HG03439 (cell line): ENCODE data around the gene DIPK1A.
A peak's percentile ranks its signal among the peaks of the same experiment; 100 is the strongest.

Experiments
- ATAC-seq: cut with Tn5 transposase; IDR thresholded peaks from one replicate; pipeline ENCODE4 v1.9.1; 2021; ENCODE audit warnings: mild to moderate bottlenecking, moderate library complexity; ENCODE audit not compliant: unreplicated experiment

Gene DIPK1A

GRCh38 chr1:92961131-92961895, at the start of gene DIPK1A:
TSS of gene DIPK1A (minus strand) at chr1:92961462. CDS start at chr1:92961429, 33 bp downstream.
- peak; percentile 33 for ATAC-seq

DNA sequence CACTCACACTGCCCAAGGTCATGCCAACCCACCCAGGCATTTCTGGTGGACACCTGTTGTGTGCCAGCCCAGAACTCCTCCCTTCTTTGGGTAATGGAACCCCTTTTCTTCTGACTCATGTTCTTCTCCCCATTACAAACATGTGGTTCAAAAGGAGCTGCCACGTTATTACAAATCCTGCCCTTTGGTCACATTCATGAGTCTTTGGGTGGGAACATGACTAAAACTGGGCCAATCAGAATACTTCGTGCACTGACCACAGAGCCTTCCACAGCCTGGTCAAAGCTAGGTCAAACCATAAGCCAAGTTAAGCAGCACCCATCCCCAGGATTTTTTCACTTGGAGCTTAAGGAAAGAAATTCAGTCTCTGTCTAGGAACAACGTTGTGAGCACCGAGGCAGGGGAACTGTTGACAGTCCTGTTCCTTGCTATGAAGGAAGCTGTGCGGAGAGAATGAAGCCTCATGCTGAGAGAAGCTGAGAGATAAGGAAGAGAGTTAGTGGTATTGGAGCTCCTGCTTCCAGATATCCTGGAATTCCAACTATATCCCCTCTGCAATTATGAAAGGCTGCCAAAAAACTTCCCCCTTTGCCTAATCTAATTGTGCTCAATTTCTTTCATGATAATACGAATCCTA, 46.8 kb upstream of the DIPK1A start:
- ATAC-seq = no peak

DNA sequence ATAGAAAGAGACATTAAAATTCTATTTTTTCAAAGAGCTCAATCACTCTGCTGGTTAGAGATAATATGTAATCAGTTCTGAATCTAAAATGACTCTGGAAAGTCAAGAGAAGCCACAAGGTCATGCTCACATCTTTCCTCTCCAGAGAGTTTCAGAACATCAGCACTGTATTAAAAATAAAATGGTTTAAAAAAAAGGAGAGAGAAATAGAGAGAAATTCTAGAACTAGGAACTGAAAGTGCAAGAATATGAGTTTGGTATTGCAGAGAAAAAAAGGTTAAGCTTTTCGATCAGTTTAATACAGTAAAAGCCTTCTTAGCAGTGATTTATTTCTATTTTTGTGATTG, 44.0 kb upstream of the DIPK1A start:
- no peak for ATAC-seq

DNA sequence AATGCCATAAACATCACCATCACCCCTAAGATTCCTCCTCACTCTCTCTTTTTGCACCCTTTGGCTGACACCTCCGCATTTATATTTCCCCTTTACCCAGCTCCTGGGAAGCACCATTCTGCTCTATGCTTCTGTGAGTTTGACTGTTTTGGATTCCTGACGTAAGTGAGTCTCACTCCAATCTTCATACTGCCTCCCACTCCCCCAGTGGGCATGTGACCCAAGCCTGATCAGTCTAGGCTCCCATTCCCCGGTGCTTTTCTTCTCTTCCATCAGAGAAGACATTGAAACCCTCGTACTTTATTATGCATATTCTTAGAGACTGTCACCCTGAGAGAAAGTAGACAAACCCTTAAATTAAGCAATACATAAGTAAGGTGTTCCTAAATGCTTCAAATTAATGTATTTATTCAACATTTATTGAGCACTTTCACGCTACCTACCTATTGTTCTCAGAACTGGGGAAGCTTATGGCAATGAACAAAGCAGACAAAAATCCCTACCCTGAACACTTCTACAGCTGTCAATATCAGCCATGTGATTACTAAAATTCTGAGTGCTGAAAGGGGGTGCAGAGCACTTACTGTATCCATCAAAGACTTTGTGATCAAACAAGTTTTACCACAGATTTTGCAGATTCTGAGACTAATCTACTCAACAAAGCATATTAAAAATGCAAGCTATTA, 43.4 kb upstream of the DIPK1A start:
- ATAC-seq = no peak

GRCh38 chr1:93003981-93004380, 42.7 kb upstream of the DIPK1A start:
- ATAC-seq = no peak

GRCh38 chr1:93002781-93003180, 41.5 kb upstream of the DIPK1A start:
- ATAC-seq = no peak

- ATAC-seq = no peak
These were observed 40.6 kb upstream of the DIPK1A start for GRCh38 chr1:93001893-93002292.

GRCh38 chr1:93000751-93001175, 39.5 kb upstream of the DIPK1A start:
- ATAC-seq = no peak

DNA sequence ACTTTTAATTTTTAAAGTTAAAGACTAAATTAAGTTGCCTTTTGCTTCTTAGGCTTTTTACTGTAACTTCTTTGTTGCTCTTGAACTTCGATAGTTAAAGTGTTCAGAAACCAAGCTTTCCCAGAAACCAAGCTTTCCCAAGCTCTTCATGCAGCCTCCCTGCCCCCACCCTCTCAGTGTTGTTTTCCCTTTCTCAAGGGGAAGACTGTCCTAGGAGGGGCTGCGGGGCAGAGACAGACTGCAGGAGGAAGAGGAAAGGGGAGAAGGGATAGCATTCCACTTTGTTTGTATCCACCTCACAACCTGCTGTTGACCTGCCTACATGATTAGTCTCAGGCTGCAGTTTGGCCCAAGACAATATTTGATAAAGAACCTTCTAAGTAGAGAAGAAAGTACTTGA, 39.0 kb upstream of the DIPK1A start:
- no peak for ATAC-seq

- ATAC-seq = no peak
These were observed 37.6 kb upstream of the DIPK1A start for GRCh38 chr1:92998821-92999220.

DNA sequence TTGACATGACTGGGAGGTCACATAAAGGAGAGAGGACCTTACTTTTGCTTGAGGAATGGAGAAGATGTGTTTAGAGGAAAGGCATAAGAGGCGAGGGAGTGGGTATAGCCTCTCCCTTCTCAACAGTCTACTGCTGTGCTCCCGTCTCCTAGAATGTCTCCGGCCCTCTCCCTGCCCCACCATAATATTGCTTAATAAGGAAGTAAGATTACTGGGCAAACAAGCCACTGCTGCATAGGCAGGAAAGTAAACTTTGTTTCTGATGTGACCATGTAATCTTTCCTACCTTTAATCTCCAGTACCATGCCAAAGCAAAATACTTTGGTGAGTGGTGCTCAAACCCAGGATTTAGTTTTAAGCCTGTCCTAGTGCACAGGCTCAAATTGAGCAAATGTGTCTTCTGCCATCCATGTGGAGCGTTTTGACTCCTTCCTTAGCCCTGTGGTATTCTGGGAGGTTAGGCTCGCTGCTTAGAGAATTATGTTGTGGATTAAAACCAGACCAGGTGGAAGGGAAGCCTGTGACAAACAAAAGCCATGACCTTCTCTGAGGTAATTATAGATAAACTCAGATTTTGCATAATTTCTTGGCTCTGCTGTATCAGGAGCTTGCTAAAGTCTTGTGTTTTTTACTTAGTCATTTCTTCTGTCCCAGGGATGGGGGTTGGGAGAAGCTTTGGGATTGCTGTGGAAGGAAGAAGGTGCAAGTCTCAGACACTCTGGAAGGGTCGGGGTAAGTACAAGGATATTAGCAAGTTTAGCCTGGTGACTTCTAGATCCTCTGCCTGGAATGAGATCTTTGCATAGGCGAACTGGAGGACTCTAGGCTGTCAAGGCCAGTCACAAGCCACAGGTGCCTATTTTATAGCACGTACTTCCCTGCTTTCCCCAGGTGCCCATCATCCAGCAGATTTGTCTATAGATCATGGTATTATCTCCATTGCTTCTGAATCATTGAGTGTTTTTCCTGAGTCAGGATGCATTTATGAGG, 34.5 kb upstream of the DIPK1A start:
- no peak for ATAC-seq

DNA sequence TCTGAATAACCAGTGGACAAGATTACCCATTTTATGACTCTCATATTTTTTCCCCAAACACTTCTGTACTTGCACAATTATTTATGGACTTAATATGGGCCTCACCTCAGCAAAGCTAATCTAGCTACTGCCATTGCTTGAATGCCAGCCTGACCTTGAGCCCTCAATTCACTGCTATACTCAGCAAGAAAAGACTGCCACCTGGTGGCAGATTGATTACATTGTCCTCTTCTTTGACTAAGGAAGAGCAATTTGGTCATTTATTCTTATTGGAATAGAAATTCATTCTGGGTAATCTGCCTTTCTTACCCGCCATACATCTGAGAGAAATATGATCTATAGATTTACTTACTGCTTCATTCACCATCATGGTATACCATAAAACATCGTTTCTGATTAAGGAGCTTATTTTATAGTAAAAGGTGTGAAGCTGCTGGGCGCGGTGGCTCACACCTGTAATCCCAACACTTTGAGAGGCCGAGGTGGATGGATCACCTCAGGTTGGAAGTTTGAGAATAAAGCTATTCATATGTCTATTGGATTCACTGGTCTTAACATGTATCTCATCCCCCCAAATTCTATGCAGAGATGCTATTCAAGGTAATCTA, 32.9 kb upstream of the DIPK1A start:
- no peak for ATAC-seq

GRCh38 chr1:92993581-92993980, 32.3 kb upstream of the DIPK1A start:
- ATAC-seq = no peak

- ATAC-seq = no peak
These were observed 31.6 kb upstream of the DIPK1A start for GRCh38 chr1:92992877-92993276.

DNA sequence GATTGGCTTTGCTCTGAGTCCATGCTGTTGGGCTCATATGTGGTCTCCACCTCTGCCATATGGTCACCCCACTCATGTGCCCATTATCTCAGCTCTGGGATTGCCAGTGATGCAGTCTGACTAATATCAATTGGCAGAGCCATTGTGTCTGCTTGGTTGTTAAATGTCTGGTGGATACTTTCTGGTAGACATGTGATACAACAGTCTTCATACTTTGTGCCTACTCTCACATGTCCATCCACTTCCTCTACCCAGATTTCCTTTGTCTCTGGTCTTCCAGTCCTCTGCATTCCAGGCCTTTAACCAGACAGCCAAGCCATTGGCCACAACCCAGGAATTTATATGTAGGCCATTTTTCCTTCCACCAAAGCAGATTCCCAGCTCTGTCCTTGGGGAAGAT, 30.8 kb upstream of the DIPK1A start:
- ATAC-seq = no peak

GRCh38 chr1:92990828-92991227, 29.6 kb upstream of the DIPK1A start:
- ATAC-seq = no peak

DNA sequence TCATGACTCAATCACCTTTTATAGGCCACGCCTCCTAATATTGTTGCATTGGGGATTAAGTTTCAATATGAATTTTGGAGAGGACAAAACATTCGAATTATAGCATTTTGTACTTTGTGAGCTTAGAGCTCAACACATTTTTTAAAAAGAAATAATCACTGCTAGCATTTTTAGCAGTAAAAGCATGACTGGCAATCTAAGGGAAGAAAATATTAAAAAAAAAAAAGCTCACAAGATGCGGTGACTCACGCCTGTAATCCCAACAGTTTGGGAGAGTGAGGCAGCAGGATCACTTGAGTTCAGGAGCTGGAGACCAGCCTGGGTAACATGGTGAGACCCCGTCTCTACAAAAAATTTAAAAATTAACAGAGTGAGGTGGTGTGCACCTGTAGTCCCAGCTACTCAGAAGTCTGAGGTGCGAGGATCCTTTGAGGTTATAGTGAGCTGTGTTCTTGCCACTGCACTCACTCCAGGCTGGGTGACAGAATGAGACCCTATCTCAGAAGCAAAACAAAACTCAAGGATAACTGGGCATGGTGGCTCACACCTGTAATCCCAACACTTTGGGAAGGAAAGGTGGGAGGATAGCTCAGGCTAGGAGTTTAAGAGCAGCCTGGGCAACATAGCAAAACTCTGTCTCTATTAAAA, 28.8 kb upstream of the DIPK1A start:
- ATAC-seq = no peak

GRCh38 chr1:92989253-92989652, 28.0 kb upstream of the DIPK1A start:
- ATAC-seq = no peak

DNA sequence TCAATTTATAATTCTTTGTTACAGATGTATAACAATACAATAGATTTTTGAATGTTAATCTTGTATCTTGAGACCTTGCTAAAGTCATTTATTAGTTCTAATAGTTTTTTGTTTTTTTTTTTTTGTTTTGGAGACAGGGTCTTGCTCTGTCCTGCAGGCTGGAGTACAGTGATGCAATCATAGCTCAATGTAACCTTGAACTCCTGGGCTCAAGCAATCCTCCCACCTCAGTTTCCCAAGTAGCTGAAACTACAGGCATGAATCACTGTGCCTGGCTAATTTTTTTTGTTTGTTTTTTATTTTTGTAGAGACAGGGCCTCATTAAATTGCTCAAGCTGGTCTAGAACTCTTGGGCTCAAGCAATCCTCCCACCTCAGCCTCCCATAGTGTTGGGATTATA, 26.2 kb upstream of the DIPK1A start:
- no peak for ATAC-seq

- no peak for ATAC-seq
These were observed 23.8 kb upstream of the DIPK1A start for GRCh38 chr1:92985101-92985500.
